ENCODE data around the gene NPTN.

DNA sequence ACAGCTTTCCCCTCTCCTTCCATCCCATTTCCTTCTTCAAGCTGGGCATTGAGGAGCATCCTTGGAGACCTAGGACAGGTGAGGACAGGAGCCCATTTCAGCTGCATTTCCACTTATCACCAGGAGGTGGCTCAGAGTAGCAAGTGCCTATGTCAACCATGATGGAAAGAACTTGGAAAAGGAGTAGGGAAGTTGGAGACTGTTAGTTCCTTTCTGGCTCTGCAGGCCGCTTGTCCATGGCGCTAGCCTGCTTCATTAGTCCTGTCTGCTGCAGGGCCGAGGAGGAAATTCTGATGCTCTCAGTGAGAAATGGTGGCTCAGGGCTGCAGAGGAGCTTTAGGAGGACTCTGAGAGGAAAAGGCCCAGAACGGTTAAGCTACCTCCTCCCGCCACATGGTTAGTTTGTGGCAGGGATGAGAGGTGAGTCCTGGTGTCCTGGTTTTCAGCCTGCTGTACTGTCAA is 44.0 kb upstream of the NPTN start:
- TF ChIP-seq ELF1 (IDR thresholded peaks at IDR 0.05; ENCODE audit: borderline replicate concordance, low read depth), result no peak
- TF ChIP-seq, protein P1, sequence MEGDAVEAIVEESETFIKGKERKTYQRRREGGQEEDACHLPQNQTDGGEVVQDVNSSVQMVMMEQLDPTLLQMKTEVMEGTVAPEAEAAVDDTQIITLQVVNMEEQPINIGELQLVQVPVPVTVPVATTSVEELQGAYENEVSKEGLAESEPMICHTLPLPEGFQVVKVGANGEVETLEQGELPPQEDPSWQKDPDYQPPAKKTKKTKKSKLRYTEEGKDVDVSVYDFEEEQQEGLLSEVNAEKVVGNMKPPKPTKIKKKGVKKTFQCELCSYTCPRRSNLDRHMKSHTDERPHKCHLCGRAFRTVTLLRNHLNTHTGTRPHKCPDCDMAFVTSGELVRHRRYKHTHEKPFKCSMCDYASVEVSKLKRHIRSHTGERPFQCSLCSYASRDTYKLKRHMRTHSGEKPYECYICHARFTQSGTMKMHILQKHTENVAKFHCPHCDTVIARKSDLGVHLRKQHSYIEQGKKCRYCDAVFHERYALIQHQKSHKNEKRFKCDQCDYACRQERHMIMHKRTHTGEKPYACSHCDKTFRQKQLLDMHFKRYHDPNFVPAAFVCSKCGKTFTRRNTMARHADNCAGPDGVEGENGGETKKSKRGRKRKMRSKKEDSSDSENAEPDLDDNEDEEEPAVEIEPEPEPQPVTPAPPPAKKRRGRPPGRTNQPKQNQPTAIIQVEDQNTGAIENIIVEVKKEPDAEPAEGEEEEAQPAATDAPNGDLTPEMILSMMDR (IDR thresholded peaks at IDR 0.05 in 2 of 3, conservative IDR thresholded peaks at IDR 0.05 in 1 of 3; ENCODE audit: borderline replicate concordance in 1 of 3, insufficient read depth in 1 of 3, low read depth in 2 of 3, low read length in 2 of 3), result peak; percentile 80 to 84 (median 81)
- TF ChIP-seq POLR2A (IDR thresholded peaks at IDR 0.05; ENCODE audit: borderline replicate concordance, extremely low read depth, insufficient read depth, insufficient read length), result no peak
- TF ChIP-seq CEBPB (IDR thresholded peaks at IDR 0.05; ENCODE audit: low read depth), result no peak
- no peak for TF ChIP-seq CBX3 (IDR thresholded peaks at IDR 0.05; ENCODE audit: low read depth)
- TF ChIP-seq, protein P2, sequence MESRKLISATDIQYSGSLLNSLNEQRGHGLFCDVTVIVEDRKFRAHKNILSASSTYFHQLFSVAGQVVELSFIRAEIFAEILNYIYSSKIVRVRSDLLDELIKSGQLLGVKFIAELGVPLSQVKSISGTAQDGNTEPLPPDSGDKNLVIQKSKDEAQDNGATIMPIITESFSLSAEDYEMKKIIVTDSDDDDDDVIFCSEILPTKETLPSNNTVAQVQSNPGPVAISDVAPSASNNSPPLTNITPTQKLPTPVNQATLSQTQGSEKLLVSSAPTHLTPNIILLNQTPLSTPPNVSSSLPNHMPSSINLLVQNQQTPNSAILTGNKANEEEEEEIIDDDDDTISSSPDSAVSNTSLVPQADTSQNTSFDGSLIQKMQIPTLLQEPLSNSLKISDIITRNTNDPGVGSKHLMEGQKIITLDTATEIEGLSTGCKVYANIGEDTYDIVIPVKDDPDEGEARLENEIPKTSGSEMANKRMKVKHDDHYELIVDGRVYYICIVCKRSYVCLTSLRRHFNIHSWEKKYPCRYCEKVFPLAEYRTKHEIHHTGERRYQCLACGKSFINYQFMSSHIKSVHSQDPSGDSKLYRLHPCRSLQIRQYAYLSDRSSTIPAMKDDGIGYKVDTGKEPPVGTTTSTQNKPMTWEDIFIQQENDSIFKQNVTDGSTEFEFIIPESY (IDR thresholded peaks at IDR 0.05; ENCODE audit: extremely low read depth, insufficient replicate concordance, low read length), result no peak
- TF ChIP-seq, protein P3, sequence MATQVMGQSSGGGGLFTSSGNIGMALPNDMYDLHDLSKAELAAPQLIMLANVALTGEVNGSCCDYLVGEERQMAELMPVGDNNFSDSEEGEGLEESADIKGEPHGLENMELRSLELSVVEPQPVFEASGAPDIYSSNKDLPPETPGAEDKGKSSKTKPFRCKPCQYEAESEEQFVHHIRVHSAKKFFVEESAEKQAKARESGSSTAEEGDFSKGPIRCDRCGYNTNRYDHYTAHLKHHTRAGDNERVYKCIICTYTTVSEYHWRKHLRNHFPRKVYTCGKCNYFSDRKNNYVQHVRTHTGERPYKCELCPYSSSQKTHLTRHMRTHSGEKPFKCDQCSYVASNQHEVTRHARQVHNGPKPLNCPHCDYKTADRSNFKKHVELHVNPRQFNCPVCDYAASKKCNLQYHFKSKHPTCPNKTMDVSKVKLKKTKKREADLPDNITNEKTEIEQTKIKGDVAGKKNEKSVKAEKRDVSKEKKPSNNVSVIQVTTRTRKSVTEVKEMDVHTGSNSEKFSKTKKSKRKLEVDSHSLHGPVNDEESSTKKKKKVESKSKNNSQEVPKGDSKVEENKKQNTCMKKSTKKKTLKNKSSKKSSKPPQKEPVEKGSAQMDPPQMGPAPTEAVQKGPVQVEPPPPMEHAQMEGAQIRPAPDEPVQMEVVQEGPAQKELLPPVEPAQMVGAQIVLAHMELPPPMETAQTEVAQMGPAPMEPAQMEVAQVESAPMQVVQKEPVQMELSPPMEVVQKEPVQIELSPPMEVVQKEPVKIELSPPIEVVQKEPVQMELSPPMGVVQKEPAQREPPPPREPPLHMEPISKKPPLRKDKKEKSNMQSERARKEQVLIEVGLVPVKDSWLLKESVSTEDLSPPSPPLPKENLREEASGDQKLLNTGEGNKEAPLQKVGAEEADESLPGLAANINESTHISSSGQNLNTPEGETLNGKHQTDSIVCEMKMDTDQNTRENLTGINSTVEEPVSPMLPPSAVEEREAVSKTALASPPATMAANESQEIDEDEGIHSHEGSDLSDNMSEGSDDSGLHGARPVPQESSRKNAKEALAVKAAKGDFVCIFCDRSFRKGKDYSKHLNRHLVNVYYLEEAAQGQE (IDR thresholded peaks at IDR 0.05; ENCODE audit: low read depth), result no peak
- TF ChIP-seq EZH2 (IDR thresholded peaks at IDR 0.05), result no peak
- no peak for TF ChIP-seq POLR2AphosphoS5 (IDR thresholded peaks at IDR 0.05; ENCODE audit: low read depth, low read length)

Data from HCT116 (cell line).